Smooth muscle cell (in vitro differentiated cells): ENCODE measurements around the gene IQSEC1. TPM values are rescaled to one million over a fixed set of nuclear protein-coding genes. Genes with fewer than 3 reads are reported as not detected.

ENCODE experiments used
- DNase-seq: peaks from one replicate; lab custom pipeline; 2025; ENCODE audit not compliant: unreplicated experiment; lab: John Stamatoyannopoulos, UW
- H2AFZ ChIP-seq: fragments of 200-600 bp; sonication (generic); 2 replicates; pipeline ENCODE4 v1.6.0; 2016; ENCODE audit warnings: antibody characterized with exemption, low read depth, mild to moderate bottlenecking
- H3F3A ChIP-seq: fragments of 200-600 bp; sonication (generic); 2 replicates; pipeline ENCODE4 v1.6.0; 2017; ENCODE audit warnings: antibody characterized with exemption, low read depth
- H3K27ac ChIP-seq: fragments of 200-600 bp; sonication (generic); 2 replicates; pipeline ENCODE4 v1.5.1; 2016; ENCODE audit warnings: low read depth, mild to moderate bottlenecking
- H3K27me3 ChIP-seq: fragments of 200-600 bp; sonication (generic); 2 replicates; pipeline ENCODE4 v1.6.1; 2016; ENCODE audit warnings: low read depth, mild to moderate bottlenecking
- H3K36me3 ChIP-seq: fragments of 200-600 bp; sonication (generic); 2 replicates; pipeline ENCODE4 v1.5.1; 2016; ENCODE audit warnings: low read depth
- H3K4me1 ChIP-seq: fragments of 200-600 bp; sonication (generic); 2 replicates; pipeline ENCODE4 v1.5.1; 2016; ENCODE audit warnings: low read depth
- H3K4me2 ChIP-seq: fragments of 200-600 bp; sonication (generic); 2 replicates; pipeline ENCODE4 v1.6.0; 2016; ENCODE audit warnings: mild to moderate bottlenecking
- H3K4me3 ChIP-seq: fragments of 200-600 bp; sonication (generic); 2 replicates; pipeline ENCODE4 v1.5.1; 2016; ENCODE audit warnings: mild to moderate bottlenecking
- H3K79me2 ChIP-seq: fragments of 200-600 bp; sonication (generic); 2 replicates; pipeline ENCODE4 v1.6.0; 2016; ENCODE audit warnings: low read depth, mild to moderate bottlenecking
- H3K9ac ChIP-seq: fragments of 200-600 bp; sonication (generic); 2 replicates; pipeline ENCODE4 v1.6.0; 2016; ENCODE audit warnings: low read depth
- H3K9me3 ChIP-seq: fragments of 200-600 bp; sonication (generic); replicated peaks from 2 replicates; pipeline ENCODE4 v1.5.1; 2016; ENCODE audit warnings: low read depth
- H4K20me1 ChIP-seq: fragments of 200-600 bp; sonication (generic); 2 replicates; pipeline ENCODE4 v1.6.0; 2016; ENCODE audit warnings: low read depth
- WGBS: methylation state at CpG from one replicate; pipeline ENCODE4 v1.1.7; 2016; ENCODE audit warnings: low lambda C conversion rate; 5-methylcytosine and 5-hydroxymethylcytosine counted together
- polyA plus RNA-seq: library from polyadenylated mRNA; unstranded; fragments of >200 nt; fragmentation: Nextera tagmentation; extraction: Ambion mirVana; gene quantifications from 2 replicates; pipeline ENCODE4 v1.2.1, GENCODE V29; 2016
- total RNA-seq: library from RNA; depleted of rRNA; stranded (reverse); fragments of >200 nt; gene quantifications from 2 replicates; pipeline ENCODE4 v1.2.3, GENCODE V29; 2014
- TF ChIP-seq, protein P1 (sequence below): fragments of 200-600 bp; sonication (generic); IDR thresholded peaks from 2 replicates; pipeline ENCODE4 v1.5.1; 2017; ENCODE audit warnings: borderline replicate concordance, mild to moderate bottlenecking, antibody characterized with exemption; ENCODE audit not compliant: insufficient read depth, poor library complexity, severe bottlenecking

Gene IQSEC1
- total and polyA plus RNA-seq, 2 experiments from 2014 or later, result 18.9 to 19.8 TPM

DNA sequence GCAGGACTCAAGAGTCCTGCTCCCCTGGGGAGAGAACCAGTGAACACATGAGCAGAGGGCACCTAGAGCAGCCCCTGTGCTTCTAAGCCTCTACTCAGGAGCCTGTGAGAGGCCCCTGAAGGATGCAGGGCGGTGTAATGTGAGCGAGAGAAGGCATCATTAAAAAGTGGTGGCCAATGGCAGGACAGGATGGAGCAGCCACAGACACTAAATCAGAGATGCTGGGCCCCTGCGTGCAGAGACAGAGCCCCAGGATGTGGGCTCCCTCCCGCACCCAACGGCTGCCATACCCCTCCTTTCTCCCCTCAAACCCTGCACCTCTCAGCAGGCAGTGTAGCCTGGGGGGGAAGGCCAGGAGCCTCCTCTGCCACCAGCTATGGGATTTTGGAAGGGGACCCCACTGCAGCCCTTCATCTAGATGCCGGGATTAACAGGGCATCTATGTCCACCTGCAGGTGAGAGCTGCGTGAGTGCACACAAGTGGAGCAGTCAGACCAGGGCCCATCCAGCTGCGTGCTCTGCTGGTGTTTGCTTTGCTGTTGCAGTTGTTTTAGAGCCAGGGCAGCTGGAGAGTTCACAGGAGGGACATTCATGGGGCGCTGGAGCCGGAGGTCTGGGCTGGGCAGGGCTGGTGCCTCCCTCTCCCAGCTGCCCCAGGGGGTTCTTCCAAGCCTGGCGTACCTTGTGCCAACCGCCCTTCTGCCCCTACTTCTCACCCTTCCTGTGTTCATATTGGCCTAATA, 5.1 kb upstream of the IQSEC1 start:
- peaks cover 19% of the 10 kb centered on the region for H4K20me1 ChIP-seq
- H3K79me2 ChIP-seq, result no peaks in the 10 kb centered on the region
- WGBS, result 95% methylated on average over 12 of the region's 12 CpGs
- DNase-seq, result no peak
- H3K27ac ChIP-seq, result no peak overlapping the region
- H3K9ac ChIP-seq, result no peak overlapping the region
- H3K4me1 ChIP-seq, result peaks cover 9% of the 10 kb centered on the region
- H2AFZ ChIP-seq, result no peak overlapping the region
- H3K9me3 ChIP-seq, result no peaks in the 10 kb centered on the region
- no peaks in the 10 kb centered on the region for H3F3A ChIP-seq
- peaks cover 35% of the 10 kb centered on the region for H3K27me3 ChIP-seq
- no peak overlapping the region for H3K4me2 ChIP-seq
- TF ChIP-seq, protein P1, sequence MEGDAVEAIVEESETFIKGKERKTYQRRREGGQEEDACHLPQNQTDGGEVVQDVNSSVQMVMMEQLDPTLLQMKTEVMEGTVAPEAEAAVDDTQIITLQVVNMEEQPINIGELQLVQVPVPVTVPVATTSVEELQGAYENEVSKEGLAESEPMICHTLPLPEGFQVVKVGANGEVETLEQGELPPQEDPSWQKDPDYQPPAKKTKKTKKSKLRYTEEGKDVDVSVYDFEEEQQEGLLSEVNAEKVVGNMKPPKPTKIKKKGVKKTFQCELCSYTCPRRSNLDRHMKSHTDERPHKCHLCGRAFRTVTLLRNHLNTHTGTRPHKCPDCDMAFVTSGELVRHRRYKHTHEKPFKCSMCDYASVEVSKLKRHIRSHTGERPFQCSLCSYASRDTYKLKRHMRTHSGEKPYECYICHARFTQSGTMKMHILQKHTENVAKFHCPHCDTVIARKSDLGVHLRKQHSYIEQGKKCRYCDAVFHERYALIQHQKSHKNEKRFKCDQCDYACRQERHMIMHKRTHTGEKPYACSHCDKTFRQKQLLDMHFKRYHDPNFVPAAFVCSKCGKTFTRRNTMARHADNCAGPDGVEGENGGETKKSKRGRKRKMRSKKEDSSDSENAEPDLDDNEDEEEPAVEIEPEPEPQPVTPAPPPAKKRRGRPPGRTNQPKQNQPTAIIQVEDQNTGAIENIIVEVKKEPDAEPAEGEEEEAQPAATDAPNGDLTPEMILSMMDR, result no peak
- H3K4me3 ChIP-seq, result no peak overlapping the region
- no peaks in the 10 kb centered on the region for H3K36me3 ChIP-seq

DNA sequence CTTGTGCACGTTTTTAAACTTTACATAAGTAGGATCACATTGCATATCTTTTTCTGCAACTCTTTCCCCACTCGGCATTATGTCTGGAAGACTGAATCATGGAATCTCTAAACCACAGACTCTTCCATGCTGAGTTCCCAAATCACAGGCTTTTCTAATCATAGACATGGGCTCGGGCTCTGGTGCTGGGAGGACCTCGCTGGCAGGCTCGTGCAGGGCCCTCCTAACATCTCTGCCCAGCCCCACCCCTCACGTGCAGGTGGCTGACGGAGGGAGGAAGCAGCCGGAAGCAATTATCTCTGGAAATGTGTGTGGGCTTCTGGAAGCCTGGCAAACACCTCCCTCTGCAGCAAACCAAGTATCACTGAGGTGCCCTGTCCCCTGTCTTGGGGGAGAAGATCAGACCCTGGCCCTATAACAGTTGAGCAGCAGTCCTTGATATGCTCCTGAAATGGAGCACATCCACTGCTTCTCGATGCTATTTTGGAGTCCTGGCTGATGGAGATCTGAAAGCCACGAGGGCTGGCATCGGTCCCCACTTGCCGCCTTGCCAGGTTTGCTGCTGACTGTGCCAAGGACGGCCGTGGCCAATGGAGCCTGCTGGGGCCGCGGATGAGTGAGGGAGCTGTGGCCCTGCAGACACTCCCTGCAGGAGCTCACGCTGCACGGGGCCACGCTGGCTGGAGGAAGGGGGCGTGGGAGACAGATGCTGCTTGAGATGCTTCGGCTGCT, 4.4 kb upstream of the IQSEC1 start:
- Histone ChIP-seq H3K4me1 (peaks cover 16% of the 10 kb centered on the region), H3K79me2 (no peaks in the 10 kb centered on the region), H4K20me1 (peaks cover 25% of the 10 kb centered on the region), H3K4me3 (no peak overlapping the region), H3K4me2 (no peak overlapping the region), H3K9me3 (no peaks in the 10 kb centered on the region), H3K27ac (no peak overlapping the region), H2AFZ (no peak overlapping the region), H3K36me3 (no peaks in the 10 kb centered on the region), H3F3A (no peaks in the 10 kb centered on the region), H3K27me3 (peaks cover 43% of the 10 kb centered on the region), H3K9ac (no peak overlapping the region)
- 66% methylated on average over 21 of the region's 21 CpGs for WGBS
- no peak for DNase-seq
- TF ChIP-seq, protein P1, result no peak

DNA sequence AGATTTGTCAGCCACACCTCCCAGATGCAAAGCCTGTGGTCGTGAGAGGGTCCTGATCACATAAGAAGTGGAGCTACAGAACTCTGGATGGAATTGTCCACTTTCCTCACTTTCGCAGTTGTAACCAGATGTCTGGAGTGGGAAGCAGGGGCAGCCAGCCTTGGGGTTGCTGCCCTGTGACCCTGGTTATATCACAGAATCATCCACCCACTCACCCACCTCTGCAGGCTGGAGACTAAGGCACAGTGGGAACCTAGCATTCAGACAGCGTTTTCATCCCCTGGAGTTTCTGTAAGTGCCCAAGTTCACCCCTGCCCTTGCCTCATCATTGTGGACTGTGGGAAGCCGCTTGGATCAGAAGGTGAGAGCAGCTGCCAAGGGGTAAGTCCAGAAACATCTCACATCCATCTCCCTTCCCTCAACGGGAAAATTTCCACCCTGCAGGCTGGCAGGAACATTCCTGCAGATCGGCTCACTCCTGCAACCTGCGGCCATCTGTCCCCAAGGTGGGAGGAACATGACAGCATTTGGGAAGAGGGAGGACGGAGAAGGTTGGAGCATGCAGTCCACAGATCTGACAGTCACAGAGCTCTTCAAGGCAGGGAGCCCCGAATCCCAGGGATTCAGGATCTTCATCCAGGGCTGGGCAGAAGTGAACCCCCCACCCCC, 2.9 kb upstream of the IQSEC1 start:
- Histone ChIP-seq H3K4me3 (no peak overlapping the region), H3K27ac (no peak overlapping the region), H4K20me1 (peaks cover 35% of the 10 kb centered on the region), H3K4me1 (peaks cover 20% of the 10 kb centered on the region), H3K4me2 (no peak overlapping the region), H2AFZ (no peak overlapping the region), H3F3A (no peaks in the 10 kb centered on the region), H3K9me3 (no peaks in the 10 kb centered on the region), H3K79me2 (no peaks in the 10 kb centered on the region), H3K36me3 (no peaks in the 10 kb centered on the region), H3K27me3 (peaks cover 49% of the 10 kb centered on the region), H3K9ac (no peak overlapping the region)
- no peak for DNase-seq
- TF ChIP-seq, protein P1, result no peak
- WGBS, result 73% methylated on average over 9 of the region's 9 CpGs
